Uterus (tissue), 4 donors: ENCODE measurements around the gene TMEM109. TPM values are rescaled to one million over a fixed set of nuclear protein-coding genes. Genes with fewer than 3 reads are reported as not detected.

Source experiments
- DNase-seq, 2 donors: peaks; one replicate each; pipeline ENCODE4 v3.0.0-alpha.2; 2019 to 2020
- H3K27ac ChIP-seq, 2 donors: fragments of 200-600 bp; sonication (generic); 1 replicate in 1 of 2; 2 replicates in 1 of 2; pipeline ENCODE4 v1.5.1; 2016 to 2018
- H3K27me3 ChIP-seq, 2 donors: fragments of 200-600 bp; sonication (generic); one replicate each; pipeline ENCODE4 v1.5.1; 2018 to 2019; ENCODE audit warnings: control low read depth in 1 of 2
- H3K36me3 ChIP-seq, 2 donors: fragments of 200-600 bp; sonication (generic); one replicate each; pipeline ENCODE4 v1.5.1; 2019; ENCODE audit warnings: control low read depth in 1 of 2
- H3K4me1 ChIP-seq, 2 donors: fragments of 200-600 bp; sonication (generic); one replicate each; pipeline ENCODE4 v1.5.1; 2018 to 2019; ENCODE audit warnings: control low read depth in 1 of 2
- H3K4me3 ChIP-seq, 2 donors: fragments of 200-600 bp; sonication (generic); 1 replicate in 1 of 2; 2 replicates in 1 of 2; pipeline ENCODE4 v1.5.1; 2018 to 2019; ENCODE audit warnings: mild to moderate bottlenecking in 1 of 2
- H3K9me3 ChIP-seq, 2 donors: fragments of 200-600 bp; sonication (generic); one replicate each; pipeline ENCODE4 v1.5.1; 2019; ENCODE audit warnings: control low read depth in 1 of 2
- POLR2A ChIP-seq, 2 donors: fragments of 450-650 bp; IDR thresholded peaks; one replicate each; pipeline ENCODE4 v1.6.1; 2016; ENCODE audit warnings: antibody characterized with exemption in 2 of 2, mild to moderate bottlenecking in 1 of 2, moderate library complexity in 1 of 2
- intact Hi-C: fragments of 100-400 bp; cut with DNase I; formaldehyde crosslinking; loops from one replicate; pipeline ENCODE4 v1.15.1; 2023; ENCODE audit warnings: low total_unique reads
- total RNA-seq, 4 donors: library from RNA; depleted of rRNA in 3 of 4; stranded (reverse); fragments of >200 nt in 3 of 4; gene quantifications; one replicate each; pipeline versions ENCODE4 v1.1.0 to v1.2.4, GENCODE V29; 2014 to 2023
- TF ChIP-seq, protein P1 (sequence below), 4 experiments: fragments of 200-600 bp in 2 of 4; fragments of 450-650 bp in 2 of 4; sonication (generic) in 2 of 4; IDR thresholded peaks; one replicate each; pipeline ENCODE4 v1.5.1; 2016 to 2019; ENCODE audit warnings: antibody characterized with exemption in 4 of 4, mild to moderate bottlenecking in 2 of 4, moderate library complexity in 1 of 4
- donor health status: DM: yes; HTN: yes; CAD: no.

The TMEM109 gene
- total RNA-seq, 4 donors from 2014 or later, result 37.1 to 155 (median 75.3) TPM

DNA sequence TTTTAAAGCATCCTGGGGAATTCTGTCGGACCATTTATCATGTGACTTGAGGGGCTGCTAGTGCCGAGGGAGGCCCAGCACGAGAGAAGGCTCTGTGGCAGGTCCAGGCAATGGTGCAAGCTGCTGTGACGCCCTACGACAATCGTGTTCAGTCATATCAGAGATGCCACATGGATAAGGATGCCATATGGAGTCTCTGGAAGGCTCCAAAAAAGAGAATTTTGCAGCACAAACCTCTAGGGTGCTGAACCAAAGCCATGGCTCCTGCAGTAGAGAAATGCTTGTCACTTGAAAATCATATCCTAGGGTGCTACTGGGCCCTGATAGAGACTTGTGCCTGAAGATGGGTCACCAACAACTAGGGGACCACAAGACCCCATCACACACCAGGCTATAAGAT lies 50.8 kb downstream of the TMEM109 start:
- no peak for TF ChIP-seq POLR2A (IDR thresholded peaks at IDR 0.05)
- no peaks in the 10 kb centered on the region for H3K9me3 ChIP-seq
- H3K27ac ChIP-seq, result no peak overlapping the region
- H3K4me3 ChIP-seq, result no peak overlapping the region
- H3K4me1 ChIP-seq, result no peaks in the 10 kb centered on the region
- intact Hi-C loops, result no loop called here
- DNase-seq, result no peak
- no peaks in the 10 kb centered on the region for H3K36me3 ChIP-seq
- no peaks in the 10 kb centered on the region for H3K27me3 ChIP-seq

DNA sequence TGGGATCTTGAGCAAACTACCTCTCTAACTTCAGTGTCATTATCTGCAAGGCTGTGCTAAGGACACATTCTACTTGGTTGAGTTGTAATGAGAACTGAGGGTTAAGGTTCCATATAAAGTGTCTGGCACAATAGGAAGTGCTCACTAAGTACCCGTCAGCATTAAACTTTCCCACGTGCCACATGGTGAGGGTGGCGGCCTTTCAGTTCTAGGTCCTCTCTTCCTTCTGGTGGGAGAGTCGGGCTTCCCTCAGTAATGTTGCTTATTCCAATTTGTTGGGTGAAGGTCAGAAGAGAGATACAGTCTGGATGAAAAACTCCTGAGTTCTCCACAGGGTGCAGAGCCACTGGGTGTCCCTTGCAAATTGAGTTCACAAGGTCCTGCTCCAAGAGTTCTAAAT lies 52.9 kb downstream of the TMEM109 start:
- H3K9me3 ChIP-seq, result no peaks in the 10 kb centered on the region
- H3K36me3 ChIP-seq, result no peaks in the 10 kb centered on the region
- TF ChIP-seq POLR2A (IDR thresholded peaks at IDR 0.05), result no peak
- TF ChIP-seq, protein P1, sequence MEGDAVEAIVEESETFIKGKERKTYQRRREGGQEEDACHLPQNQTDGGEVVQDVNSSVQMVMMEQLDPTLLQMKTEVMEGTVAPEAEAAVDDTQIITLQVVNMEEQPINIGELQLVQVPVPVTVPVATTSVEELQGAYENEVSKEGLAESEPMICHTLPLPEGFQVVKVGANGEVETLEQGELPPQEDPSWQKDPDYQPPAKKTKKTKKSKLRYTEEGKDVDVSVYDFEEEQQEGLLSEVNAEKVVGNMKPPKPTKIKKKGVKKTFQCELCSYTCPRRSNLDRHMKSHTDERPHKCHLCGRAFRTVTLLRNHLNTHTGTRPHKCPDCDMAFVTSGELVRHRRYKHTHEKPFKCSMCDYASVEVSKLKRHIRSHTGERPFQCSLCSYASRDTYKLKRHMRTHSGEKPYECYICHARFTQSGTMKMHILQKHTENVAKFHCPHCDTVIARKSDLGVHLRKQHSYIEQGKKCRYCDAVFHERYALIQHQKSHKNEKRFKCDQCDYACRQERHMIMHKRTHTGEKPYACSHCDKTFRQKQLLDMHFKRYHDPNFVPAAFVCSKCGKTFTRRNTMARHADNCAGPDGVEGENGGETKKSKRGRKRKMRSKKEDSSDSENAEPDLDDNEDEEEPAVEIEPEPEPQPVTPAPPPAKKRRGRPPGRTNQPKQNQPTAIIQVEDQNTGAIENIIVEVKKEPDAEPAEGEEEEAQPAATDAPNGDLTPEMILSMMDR (IDR thresholded peaks at IDR 0.05), result no peak
- intact Hi-C loops, result no loop called here
- H3K4me1 ChIP-seq, result no peaks in the 10 kb centered on the region
- no peaks in the 10 kb centered on the region for H3K27me3 ChIP-seq
- DNase-seq, result no peak
- H3K27ac ChIP-seq, result no peak overlapping the region
- no peak overlapping the region for H3K4me3 ChIP-seq

DNA sequence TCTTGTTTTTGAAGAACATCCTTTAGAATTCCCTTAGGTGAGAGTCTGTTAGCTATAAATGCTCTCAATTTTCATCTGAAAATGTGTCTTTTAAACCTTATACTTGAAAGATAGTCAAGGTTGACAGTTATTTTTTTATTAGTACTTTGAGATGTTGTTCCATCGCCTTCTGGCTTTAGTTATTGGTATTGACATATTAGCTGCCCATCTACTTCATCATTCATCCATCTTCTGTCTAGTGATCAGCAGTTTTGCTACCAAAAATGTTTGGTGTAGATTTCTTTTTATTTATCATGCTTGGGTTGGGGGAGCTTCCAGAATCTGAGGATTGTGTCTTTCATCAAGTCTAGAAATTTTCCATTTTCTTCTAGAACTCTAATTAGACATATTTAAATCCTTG lies 54.3 kb downstream of the TMEM109 start:
- Histone ChIP-seq H3K4me1 (no peaks in the 10 kb centered on the region), H3K9me3 (no peaks in the 10 kb centered on the region), H3K36me3 (no peaks in the 10 kb centered on the region), H3K27me3 (no peaks in the 10 kb centered on the region), H3K4me3 (no peak overlapping the region), H3K27ac (no peak overlapping the region)
- DNase-seq, result no peak
- TF ChIP-seq, protein P1 (IDR thresholded peaks at IDR 0.05), result no peak
- TF ChIP-seq POLR2A (IDR thresholded peaks at IDR 0.05), result no peak
- intact Hi-C loops, result no loop called here

DNA sequence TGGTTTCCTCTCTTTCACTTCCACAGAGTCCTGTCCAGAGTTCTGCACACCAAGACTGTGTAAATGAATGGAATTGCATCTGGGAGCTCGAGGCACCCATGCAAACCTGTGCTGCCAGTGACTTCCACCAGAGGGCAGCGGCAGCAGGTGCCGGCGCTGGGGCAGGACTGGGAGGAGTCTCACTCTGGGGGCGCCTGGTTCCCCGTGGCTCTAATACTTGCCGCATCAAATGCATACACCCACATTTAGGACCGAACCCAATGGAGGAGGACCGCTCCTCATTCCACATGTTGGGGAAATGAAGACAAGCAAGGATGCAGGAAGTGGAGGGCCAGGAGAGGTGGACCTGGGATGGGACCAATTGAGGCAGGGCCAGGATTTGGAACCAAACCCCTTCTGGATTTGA lies 56.4 kb downstream of the TMEM109 start:
- TF ChIP-seq POLR2A (IDR thresholded peaks at IDR 0.05), result no peak
- TF ChIP-seq, protein P1 (IDR thresholded peaks at IDR 0.05), result peak; percentile 68 to 77 (median 72)
- Histone ChIP-seq H3K4me1 (no peaks in the 10 kb centered on the region), H3K36me3 (no peaks in the 10 kb centered on the region), H3K27ac (no peak overlapping the region), H3K27me3 (no peaks in the 10 kb centered on the region), H3K9me3 (no peaks in the 10 kb centered on the region), H3K4me3 (no peak overlapping the region)
- DNase-seq, result no peak
- intact Hi-C loops, result no loop called here

DNA sequence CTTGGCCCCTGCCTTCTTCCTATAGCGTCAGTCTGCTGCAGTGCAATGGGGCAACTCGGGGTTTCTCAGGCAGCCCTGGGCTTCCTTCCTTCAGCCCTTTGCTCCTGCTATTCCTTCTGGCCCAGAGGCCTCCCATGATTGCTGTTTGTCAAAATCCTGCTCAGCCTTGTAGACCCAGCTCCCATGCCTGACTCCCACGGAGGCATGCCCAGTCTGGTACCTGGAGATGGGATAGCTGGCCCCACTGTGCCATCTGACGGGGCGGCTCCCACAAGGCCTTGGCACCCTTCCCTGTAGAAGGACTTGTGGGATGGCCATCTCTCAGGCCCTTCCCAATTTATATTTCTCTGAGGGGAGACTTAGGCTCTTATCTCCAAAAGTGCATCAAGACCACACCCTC lies 56.9 kb downstream of the TMEM109 start:
- TF ChIP-seq, protein P1 (IDR thresholded peaks at IDR 0.05), result no peak
- TF ChIP-seq POLR2A (IDR thresholded peaks at IDR 0.05), result no peak
- H3K27ac ChIP-seq, result no peak overlapping the region
- intact Hi-C loops, result no loop called here
- no peaks in the 10 kb centered on the region for H3K36me3 ChIP-seq
- DNase-seq, result no peak
- H3K9me3 ChIP-seq, result no peaks in the 10 kb centered on the region
- no peaks in the 10 kb centered on the region for H3K27me3 ChIP-seq
- H3K4me1 ChIP-seq, result no peaks in the 10 kb centered on the region
- H3K4me3 ChIP-seq, result no peak overlapping the region

DNA sequence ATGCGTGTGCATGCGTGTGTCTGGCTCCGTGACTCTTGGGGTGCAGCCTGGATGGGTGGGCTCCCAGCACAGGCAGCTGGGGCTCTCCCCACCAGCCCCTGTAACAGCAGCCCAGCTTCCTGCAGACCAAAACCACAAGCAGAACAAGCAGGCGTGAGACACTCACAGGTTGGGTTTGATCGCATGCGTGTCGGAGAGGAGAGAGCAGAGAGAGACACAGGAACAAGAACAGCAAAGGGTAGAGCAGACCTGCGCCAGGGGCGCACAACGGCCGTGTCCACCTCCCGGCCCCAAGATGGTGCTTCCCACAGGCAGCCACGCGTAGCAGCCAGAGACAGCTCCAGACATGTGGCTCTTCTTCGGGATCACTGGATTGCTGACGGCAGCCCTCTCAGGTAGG lies 57.6 kb downstream of the TMEM109 start, which contains the start of gene CD6:
Gene CD6 (plus strand): TSS at position 161 of the 400 bp plus-strand sequence. CDS start 186 bp downstream, at position 347.
- H3K27ac ChIP-seq, result no peak within 1 kb of the TSS
- H3K36me3 ChIP-seq, result no peaks in the 10 kb centered on the region
- H3K9me3 ChIP-seq, result no peaks in the 10 kb centered on the region
- TF ChIP-seq POLR2A (IDR thresholded peaks at IDR 0.05), result no peak
- TF ChIP-seq, protein P1 (IDR thresholded peaks at IDR 0.05), result no peak
- intact Hi-C loops, result no loop called here
- H3K4me1 ChIP-seq, result no peaks in the 10 kb centered on the region
- H3K27me3 ChIP-seq, result no peaks in the 10 kb centered on the region
- DNase-seq, result no peak
- no peak within 1 kb of the TSS for H3K4me3 ChIP-seq
